ENCODE data around the gene JPT1. TPM values are rescaled to one million over a fixed set of nuclear protein-coding genes. Genes with fewer than 3 reads are reported as not detected.
A peak's percentile ranks its signal among the peaks of the same experiment; 100 is the strongest.

The JPT1 gene
- total RNA-seq, 2 donors from 2014 or later = 191 to 343 TPM

DNA sequence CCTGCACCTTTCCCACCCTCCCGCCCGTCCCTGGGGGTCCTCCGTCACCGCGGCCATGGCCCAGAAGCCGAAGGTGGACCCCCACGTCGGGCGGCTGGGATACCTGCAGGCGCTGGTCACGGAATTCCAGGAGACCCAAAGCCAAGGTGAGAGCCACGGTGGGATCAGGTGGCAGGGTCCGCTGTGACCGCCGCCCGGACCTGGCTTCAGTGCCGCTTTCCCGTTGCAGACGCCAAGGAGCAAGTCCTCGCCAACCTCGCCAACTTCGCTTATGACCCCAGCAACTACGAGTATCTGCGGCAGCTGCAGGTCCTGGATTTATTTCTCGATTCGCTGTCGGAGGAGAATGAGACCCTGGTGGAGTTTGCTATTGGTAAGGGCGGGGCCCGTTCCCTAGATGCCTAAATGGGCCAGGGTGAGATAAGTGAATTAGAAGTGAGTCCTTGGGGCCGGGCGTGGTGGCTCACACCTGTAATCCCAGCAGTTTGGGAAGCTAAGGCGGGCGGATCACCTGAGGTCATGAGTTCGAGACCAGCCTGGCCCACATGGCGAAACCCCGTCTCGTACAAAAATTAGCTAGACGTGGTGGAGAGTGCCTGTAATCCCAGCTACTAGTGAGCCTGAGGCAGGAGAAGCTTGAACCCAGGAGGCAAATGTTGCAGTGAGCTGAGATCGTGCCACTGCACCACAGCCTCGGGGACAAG, 43.9 kb downstream of the JPT1 start:
- H3K36me3 Mint-ChIP-seq (ENCODE audit: low read depth) = peaks cover 28% of the 10 kb centered on the region
- H3K4me3 Mint-ChIP-seq = peak overlapping the region; percentile 90
- ATAC-seq (replicated peaks) = no peak
- H3K27ac Mint-ChIP-seq = peak overlapping the region; percentile 84
- H3K4me1 Mint-ChIP-seq = peaks cover 28% of the 10 kb centered on the region
- H3K27me3 Mint-ChIP-seq = no peaks in the 10 kb centered on the region
- H3K9me3 Mint-ChIP-seq = no peaks in the 10 kb centered on the region

DNA sequence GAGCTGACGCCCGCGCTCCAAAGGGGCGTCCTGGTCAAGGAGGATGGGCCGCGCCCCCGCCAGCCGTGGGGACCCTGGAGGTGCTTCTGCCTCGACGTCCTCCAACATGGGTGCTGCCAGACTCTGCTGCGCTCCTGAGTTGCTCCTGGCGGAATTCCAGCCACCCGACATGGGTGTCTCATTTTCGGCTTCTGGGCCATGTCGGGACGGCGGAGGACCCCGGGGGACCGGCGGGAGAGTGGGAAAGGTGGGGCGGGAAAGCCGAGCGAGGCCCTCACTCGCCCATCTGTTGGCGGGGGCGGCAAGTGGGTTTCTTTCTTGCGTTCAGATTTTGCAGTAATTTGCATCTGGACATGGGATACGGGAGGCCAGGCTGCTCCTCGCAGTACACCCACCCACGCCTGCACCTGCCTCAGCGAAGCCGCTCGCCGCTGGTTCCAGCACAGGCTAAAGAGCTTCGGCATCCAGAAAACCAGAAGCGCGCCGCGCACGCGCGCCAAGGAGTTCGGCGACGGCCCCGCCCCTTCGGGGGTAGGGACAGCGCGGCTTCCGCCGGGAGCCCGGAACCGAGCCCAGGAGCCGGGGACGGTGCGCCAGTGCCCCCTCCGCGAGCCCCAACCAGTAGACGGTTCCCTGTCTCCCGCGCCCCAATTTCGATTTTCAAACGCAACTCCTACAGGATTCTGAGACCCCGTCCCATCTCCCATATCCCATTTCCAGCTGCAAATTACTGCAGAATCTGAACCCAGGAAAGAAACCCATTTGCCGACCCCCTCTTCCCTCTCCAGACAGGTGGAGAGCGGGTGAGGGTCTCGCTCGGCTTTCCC, 44.7 kb downstream of the JPT1 start, which contains the start of gene ARMC7:
TSS of gene ARMC7 (plus strand) at position 563 of the 827 bp plus-strand sequence. CDS start 320 bp downstream, outside the sequence.
- Mint-ChIP-seq H3K4me3 (peak within 1 kb of the TSS; percentile 90), H3K36me3 (ENCODE audit: low read depth) (peaks cover 22% of the 10 kb centered on the region), H3K27ac (peak within 1 kb of the TSS; percentile 84), H3K4me1 (peaks cover 23% of the 10 kb centered on the region), H3K27me3 (no peaks in the 10 kb centered on the region), H3K9me3 (no peaks in the 10 kb centered on the region)
- peak; percentile 87 for ATAC-seq (replicated peaks)

- H3K4me1 Mint-ChIP-seq = peaks cover 17% of the 10 kb centered on the region
- peaks cover 16% of the 10 kb centered on the region for H3K36me3 Mint-ChIP-seq (ENCODE audit: low read depth)
- no peaks in the 10 kb centered on the region for H3K9me3 Mint-ChIP-seq
- H3K4me3 Mint-ChIP-seq = peak overlapping the region; percentile 90
- H3K27me3 Mint-ChIP-seq = no peaks in the 10 kb centered on the region
- H3K27ac Mint-ChIP-seq = peak overlapping the region; percentile 84
- ATAC-seq (replicated peaks) = peak; percentile 9
These were observed 45.3 kb downstream of the JPT1 start for GRCh38 chr17:75109046-75109406.

GRCh38 chr17:75108193-75108592, 46.1 kb downstream of the JPT1 start:
- H3K9me3 Mint-ChIP-seq = no peaks in the 10 kb centered on the region
- no peaks in the 10 kb centered on the region for H3K27me3 Mint-ChIP-seq
- peak overlapping the region; percentile 90 for H3K4me3 Mint-ChIP-seq
- no peak for ATAC-seq (replicated peaks)
- peaks cover 10% of the 10 kb centered on the region for H3K36me3 Mint-ChIP-seq (ENCODE audit: low read depth)
- H3K27ac Mint-ChIP-seq = no peak overlapping the region
- H3K4me1 Mint-ChIP-seq = peaks cover 14% of the 10 kb centered on the region

DNA sequence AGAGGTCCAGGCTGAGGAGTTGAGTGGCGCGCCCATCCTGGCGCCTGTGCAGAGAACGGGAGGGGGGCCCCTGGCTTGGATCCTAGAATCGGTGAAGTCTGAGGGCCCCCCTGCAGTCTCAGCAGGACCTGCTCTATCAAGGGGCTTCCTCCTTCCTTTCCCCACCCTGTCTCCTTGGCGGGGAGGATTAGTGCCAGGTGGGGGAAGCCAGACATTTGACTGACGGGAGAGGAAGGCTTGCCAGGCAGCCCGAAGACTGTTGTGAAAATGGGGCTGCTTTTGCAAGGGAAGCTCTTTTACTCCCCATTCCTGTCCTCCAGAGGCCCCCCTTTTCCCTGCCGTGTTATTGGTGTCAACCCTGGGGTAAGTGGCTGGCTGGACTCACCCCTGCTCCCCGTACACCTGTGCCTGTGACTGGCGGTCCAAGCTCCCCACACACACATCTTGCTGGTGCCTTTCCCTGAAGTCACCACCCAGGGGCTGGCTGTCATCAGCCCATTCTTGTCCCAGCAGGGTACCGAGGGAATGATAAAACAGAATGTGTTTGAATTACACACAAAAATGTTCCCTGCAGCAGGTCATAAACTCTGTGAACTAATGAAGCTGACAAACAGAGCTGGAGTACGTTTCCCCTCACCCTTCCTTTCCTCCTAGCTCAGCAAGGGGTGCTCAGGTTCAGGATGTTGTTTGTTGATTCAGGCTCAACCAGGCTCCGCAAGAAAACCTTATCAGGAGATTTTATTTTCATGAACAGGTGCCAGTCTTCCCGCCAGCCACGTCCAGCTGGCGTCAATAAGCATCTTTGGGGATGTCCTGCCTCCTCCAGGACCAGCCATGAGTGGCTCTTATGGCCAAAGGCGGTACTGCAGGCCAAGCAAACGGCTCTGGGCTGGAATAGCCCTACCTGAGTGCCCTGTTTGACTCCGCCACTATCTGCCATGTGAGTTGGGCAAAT, 48.9 kb downstream of the JPT1 start:
- no peak overlapping the region for H3K27ac Mint-ChIP-seq
- no peaks in the 10 kb centered on the region for H3K36me3 Mint-ChIP-seq (ENCODE audit: low read depth)
- peaks cover 3% of the 10 kb centered on the region for H3K4me1 Mint-ChIP-seq
- ATAC-seq (replicated peaks) = no peak
- H3K4me3 Mint-ChIP-seq = no peak overlapping the region
- H3K27me3 Mint-ChIP-seq = no peaks in the 10 kb centered on the region
- no peaks in the 10 kb centered on the region for H3K9me3 Mint-ChIP-seq

DNA sequence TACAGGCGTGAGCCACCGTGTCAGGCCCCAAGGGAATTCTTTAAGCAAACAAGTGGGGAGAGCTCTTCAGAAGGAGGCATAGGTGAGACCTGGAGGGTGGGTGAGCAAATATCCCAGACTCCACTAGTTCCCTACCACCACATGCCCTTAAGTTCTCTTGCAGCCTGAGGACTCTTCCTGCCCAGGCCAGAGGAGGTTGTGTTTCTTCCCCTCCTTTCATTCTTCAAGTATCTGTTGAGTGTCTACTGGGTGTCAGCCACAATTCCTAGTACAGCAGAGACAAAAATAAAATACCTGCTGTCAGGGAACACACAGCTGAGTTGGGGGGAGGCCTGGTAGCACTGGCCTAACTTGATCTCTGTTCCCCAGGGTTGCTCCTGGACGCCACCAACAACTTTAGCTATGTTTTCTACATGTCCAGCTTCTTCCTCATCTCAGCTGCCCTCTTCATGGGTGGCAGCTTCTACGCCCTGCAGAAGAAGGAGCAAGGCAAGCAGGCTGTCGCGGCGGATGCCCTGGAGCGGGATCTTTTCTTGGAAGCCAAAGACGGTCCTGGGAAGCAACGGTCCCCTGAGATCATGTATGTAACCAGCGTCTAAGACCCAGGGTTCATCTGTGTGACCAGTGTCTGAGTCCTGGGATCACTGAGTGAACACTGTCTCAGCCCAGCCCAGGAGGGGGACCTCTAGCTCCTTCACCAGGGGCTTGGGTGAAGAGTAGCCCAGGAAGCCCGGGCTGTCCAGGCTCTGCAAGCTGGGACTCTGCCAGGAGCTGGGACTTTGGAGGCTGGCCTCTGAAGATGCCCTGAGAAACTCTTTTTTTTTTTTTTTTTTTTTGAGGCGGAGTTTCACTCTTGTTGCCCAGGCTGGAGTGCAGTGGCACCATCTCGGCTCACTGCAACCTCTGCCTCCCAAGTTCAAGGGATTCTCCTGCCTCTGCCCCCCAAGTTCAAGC, 50.4 kb downstream of the JPT1 start:
- Mint-ChIP-seq H3K27me3 (no peaks in the 10 kb centered on the region), H3K4me1 (no peaks in the 10 kb centered on the region), H3K36me3 (ENCODE audit: low read depth) (peaks cover under 1% of the 10 kb centered on the region), H3K27ac (no peak overlapping the region), H3K4me3 (no peak overlapping the region), H3K9me3 (no peaks in the 10 kb centered on the region)
- ATAC-seq (replicated peaks) = no peak

- Mint-ChIP-seq H3K27me3 (no peaks in the 10 kb centered on the region), H3K36me3 (ENCODE audit: low read depth) (peaks cover 6% of the 10 kb centered on the region), H3K4me3 (no peak overlapping the region), H3K4me1 (no peaks in the 10 kb centered on the region), H3K9me3 (no peaks in the 10 kb centered on the region), H3K27ac (peak overlapping the region; percentile 16)
- ATAC-seq (replicated peaks) = no peak
These were observed 51.9 kb downstream of the JPT1 start for GRCh38 chr17:75102385-75102821.

- ATAC-seq (replicated peaks) = no peak
- H3K36me3 Mint-ChIP-seq (ENCODE audit: low read depth) = peaks cover 6% of the 10 kb centered on the region
- no peaks in the 10 kb centered on the region for H3K9me3 Mint-ChIP-seq
- H3K4me1 Mint-ChIP-seq = no peaks in the 10 kb centered on the region
- H3K4me3 Mint-ChIP-seq = no peak overlapping the region
- H3K27me3 Mint-ChIP-seq = no peaks in the 10 kb centered on the region
- no peak overlapping the region for H3K27ac Mint-ChIP-seq
These were observed 54.3 kb downstream of the JPT1 start for GRCh38 chr17:75099881-75100595.

GRCh38 chr17:75098861-75099260, 55.5 kb downstream of the JPT1 start:
- ATAC-seq (replicated peaks) = no peak
- Mint-ChIP-seq H3K27ac (peak overlapping the region; percentile 60), H3K36me3 (ENCODE audit: low read depth) (peaks cover 6% of the 10 kb centered on the region), H3K4me1 (no peaks in the 10 kb centered on the region), H3K27me3 (no peaks in the 10 kb centered on the region), H3K4me3 (no peak overlapping the region), H3K9me3 (no peaks in the 10 kb centered on the region)

- no peaks in the 10 kb centered on the region for H3K4me1 Mint-ChIP-seq
- H3K9me3 Mint-ChIP-seq = no peaks in the 10 kb centered on the region
- ATAC-seq (replicated peaks) = no peak
- no peaks in the 10 kb centered on the region for H3K27me3 Mint-ChIP-seq
- H3K27ac Mint-ChIP-seq = no peak overlapping the region
- peaks cover 6% of the 10 kb centered on the region for H3K36me3 Mint-ChIP-seq (ENCODE audit: low read depth)
- H3K4me3 Mint-ChIP-seq = no peak overlapping the region
These were observed 56.4 kb downstream of the JPT1 start for GRCh38 chr17:75097865-75098264.

DNA sequence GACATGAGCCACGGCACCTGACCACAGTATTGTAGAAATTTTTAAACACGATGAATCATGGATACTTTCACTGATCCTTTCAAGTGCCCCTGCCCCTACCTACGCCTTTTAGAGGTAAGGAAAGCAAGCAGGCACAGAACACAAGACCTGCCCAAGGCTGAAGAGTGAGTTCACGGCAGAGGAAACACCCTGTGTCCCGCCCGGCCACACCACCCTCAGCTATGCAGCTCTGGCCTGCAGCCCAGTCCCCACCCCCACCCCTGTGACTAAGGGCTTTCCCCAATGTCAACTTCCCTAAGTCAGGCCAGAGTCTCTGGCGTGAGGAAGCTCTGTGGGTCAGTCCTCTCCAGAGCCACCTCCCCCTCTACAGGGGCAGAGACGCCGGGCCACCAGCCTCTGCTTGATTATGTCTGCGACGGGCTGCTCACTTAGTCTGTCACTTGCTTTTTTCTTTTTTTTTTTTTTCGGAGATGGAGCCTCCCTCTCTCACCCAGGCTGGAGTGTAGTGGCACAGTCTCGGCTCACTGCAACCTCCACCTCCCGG, 58.2 kb downstream of the JPT1 start:
- no peaks in the 10 kb centered on the region for H3K9me3 Mint-ChIP-seq
- no peak overlapping the region for H3K27ac Mint-ChIP-seq
- H3K27me3 Mint-ChIP-seq = no peaks in the 10 kb centered on the region
- H3K4me3 Mint-ChIP-seq = no peak overlapping the region
- H3K36me3 Mint-ChIP-seq (ENCODE audit: low read depth) = peaks cover 6% of the 10 kb centered on the region
- ATAC-seq (replicated peaks) = peak; percentile 38
- H3K4me1 Mint-ChIP-seq = peaks cover 12% of the 10 kb centered on the region

GRCh38 chr17:75094871-75095399, 59.4 kb downstream of the JPT1 start:
- H3K36me3 Mint-ChIP-seq (ENCODE audit: low read depth) = peaks cover 6% of the 10 kb centered on the region
- peaks cover 12% of the 10 kb centered on the region for H3K4me1 Mint-ChIP-seq
- H3K4me3 Mint-ChIP-seq = no peak overlapping the region
- no peaks in the 10 kb centered on the region for H3K9me3 Mint-ChIP-seq
- H3K27me3 Mint-ChIP-seq = no peaks in the 10 kb centered on the region
- H3K27ac Mint-ChIP-seq = no peak overlapping the region
- ATAC-seq (replicated peaks) = no peak

All from activated T-helper 17 cell treated with anti-CD3 and anti-CD28 coated beads, Interleukin-2, amount 50 U/mL, for 72 hours (primary cell).